Measurements from ENCODE around the gene FFAR3. TPM values are rescaled to one million over a fixed set of nuclear protein-coding genes. Genes with fewer than 3 reads are reported as not detected.
"Not testable (repeated sequence)": the region's sequence is repeated elsewhere in the genome, so short reads cannot be mapped to it uniquely, and the experiment has no call there.

FFAR3 gene
- polyA plus RNA-seq, 1 donor, result 0.79 TPM

- whole genome bisulfite sequencing (ENCODE audit: insufficient coverage, low lambda C conversion rate), result no CpG with 5 or more reads among the region's 14 CpGs
- H3K27me3 ChIP-seq (ENCODE audit: control insufficient read depth, insufficient read depth, low read length), result peaks cover 4% of the 10 kb centered on the region
These were observed 4.2 kb downstream of the FFAR3 start for GRCh38 chr19:35362261-35363000.

GRCh38 chr19:35363001-35363590 is 4.8 kb downstream of the FFAR3 start:
- Histone ChIP-seq H3K9me3 (ENCODE audit: control insufficient read depth, low read depth, low read length) (no peaks in the 10 kb centered on the region), H3K27me3 (ENCODE audit: control insufficient read depth, insufficient read depth, low read length) (peaks cover 4% of the 10 kb centered on the region), H3K36me3 (ENCODE audit: control insufficient read depth, insufficient read depth, low read length) (no peaks in the 10 kb centered on the region), H3K27ac (ENCODE audit: low read length) (no peak overlapping the region), H3K4me3 (ENCODE audit: low read length) (no peak overlapping the region), H3K4me1 (ENCODE audit: control insufficient read depth, insufficient read depth, low read length) (no peaks in the 10 kb centered on the region)
- DNase-seq, result no peak
- no CpG with 5 or more reads among the region's 11 CpGs for WGBS (ENCODE audit: insufficient coverage, low lambda C conversion rate)

More at GRCh38 chr19:35362261-35363000, 4.2 kb downstream of the FFAR3 start:
- no peaks in the 10 kb centered on the region for H3K9me3 ChIP-seq (ENCODE audit: control insufficient read depth, low read depth, low read length)
- no peak overlapping the region for H3K27ac ChIP-seq (ENCODE audit: low read length)
- H3K4me1 ChIP-seq (ENCODE audit: control insufficient read depth, insufficient read depth, low read length), result no peaks in the 10 kb centered on the region
- no peak for DNase-seq
- H3K4me3 ChIP-seq (ENCODE audit: low read length), result no peak overlapping the region
- H3K36me3 ChIP-seq (ENCODE audit: control insufficient read depth, insufficient read depth, low read length), result no peaks in the 10 kb centered on the region

DNA sequence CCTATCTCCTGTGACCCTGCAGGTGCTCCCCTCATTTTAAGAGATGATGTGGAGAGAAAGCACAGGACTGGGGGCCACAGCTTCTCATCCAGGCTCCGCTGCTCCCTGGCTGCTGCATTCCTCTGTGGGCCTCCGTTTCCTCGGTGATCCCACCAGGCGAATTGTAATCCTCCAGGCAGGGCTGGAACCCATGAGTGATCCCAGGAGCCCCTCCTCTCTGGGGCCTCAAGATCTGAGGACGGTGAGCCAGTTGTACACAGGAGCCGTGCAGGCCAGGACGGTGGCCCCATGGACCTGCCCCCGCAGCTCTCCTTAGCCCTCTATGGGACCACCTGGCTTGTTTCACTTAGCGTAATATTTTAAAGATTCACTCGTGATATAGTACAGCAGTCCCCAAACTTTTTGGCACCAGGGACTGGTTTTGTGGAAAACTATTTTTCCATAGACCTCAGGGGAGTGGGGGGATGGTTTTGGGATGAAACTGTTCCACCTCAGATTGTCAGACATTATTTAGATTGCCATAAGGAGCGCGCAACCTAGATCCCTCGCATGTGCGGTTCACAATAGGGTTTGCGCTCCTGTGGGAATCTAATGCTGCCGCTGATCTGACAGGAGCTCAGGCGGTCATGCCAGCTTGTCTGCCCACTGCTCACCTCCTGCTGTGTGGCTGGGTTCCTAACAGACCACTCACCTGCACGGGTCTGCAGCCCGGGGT is 5.6 kb downstream of the FFAR3 start:
- Histone ChIP-seq H3K27ac (ENCODE audit: low read length) (no peak overlapping the region), H3K4me1 (ENCODE audit: control insufficient read depth, insufficient read depth, low read length) (no peaks in the 10 kb centered on the region), H3K4me3 (ENCODE audit: low read length) (no peak overlapping the region), H3K9me3 (ENCODE audit: control insufficient read depth, low read depth, low read length) (no peaks in the 10 kb centered on the region), H3K36me3 (ENCODE audit: control insufficient read depth, insufficient read depth, low read length) (no peaks in the 10 kb centered on the region), H3K27me3 (ENCODE audit: control insufficient read depth, insufficient read depth, low read length) (peaks cover 4% of the 10 kb centered on the region)
- no peak for DNase-seq
- WGBS (ENCODE audit: insufficient coverage, low lambda C conversion rate), result no CpG with 5 or more reads among the region's 19 CpGs

DNA sequence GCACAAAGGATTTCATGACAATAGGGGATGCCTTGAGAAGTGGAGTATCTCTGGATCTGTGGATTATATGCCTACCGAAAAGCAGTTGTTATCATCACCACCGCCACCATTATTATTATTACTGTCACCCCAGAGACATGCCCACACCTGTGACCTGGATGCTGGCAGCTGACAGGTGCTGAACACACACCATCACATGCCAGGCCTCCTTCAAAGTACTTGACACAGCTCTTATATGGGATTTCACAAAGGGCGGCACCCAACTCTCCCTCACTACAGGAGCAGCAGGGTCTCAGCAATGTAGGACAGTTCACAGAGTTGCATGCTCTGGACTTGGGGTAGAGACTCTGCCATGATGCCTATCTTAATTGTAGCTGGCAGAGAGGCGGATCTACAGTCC is 7.0 kb downstream of the FFAR3 start:
- Histone ChIP-seq H3K4me1 (ENCODE audit: control insufficient read depth, insufficient read depth, low read length) (no peaks in the 10 kb centered on the region), H3K36me3 (ENCODE audit: control insufficient read depth, insufficient read depth, low read length) (no peaks in the 10 kb centered on the region), H3K9me3 (ENCODE audit: control insufficient read depth, low read depth, low read length) (no peaks in the 10 kb centered on the region), H3K27me3 (ENCODE audit: control insufficient read depth, insufficient read depth, low read length) (peaks cover 4% of the 10 kb centered on the region), H3K27ac (ENCODE audit: low read length) (no peak overlapping the region), H3K4me3 (ENCODE audit: low read length) (no peak overlapping the region)
- no CpG with 5 or more reads among the region's 4 CpGs for WGBS (ENCODE audit: insufficient coverage, low lambda C conversion rate)
- no peak for DNase-seq

GRCh38 chr19:35368378-35368777 is 10.1 kb downstream of the FFAR3 start:
- H3K4me1 ChIP-seq (ENCODE audit: control insufficient read depth, insufficient read depth, low read length), result no peaks in the 10 kb centered on the region
- WGBS (ENCODE audit: insufficient coverage, low lambda C conversion rate), result 88% methylated on average over 1 of the region's 1 CpG
- DNase-seq, result no peak
- H3K27me3 ChIP-seq (ENCODE audit: control insufficient read depth, insufficient read depth, low read length), result no peaks in the 10 kb centered on the region
- no peaks in the 10 kb centered on the region for H3K36me3 ChIP-seq (ENCODE audit: control insufficient read depth, insufficient read depth, low read length)
- H3K9me3 ChIP-seq (ENCODE audit: control insufficient read depth, low read depth, low read length), result no peaks in the 10 kb centered on the region
- no peak overlapping the region for H3K27ac ChIP-seq (ENCODE audit: low read length)
- no peak overlapping the region for H3K4me3 ChIP-seq (ENCODE audit: low read length)

DNA sequence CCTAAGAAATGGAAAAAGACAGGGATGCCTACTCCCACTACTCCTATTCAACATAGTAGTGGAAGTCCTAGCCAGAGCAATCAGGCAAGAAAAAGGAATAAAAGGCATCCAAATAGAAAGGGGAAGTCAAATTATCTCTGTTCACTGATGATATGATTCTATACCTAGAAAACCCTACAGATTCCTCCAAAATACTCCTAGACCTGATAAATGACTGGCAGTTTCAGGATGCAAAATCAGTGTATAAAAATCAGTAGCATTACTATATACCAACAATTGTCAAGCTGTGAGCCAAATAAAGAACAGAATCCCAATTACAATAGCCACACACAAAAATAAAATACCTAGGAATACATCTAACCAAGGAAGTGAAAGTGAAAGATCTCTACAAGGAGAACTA is 11.3 kb downstream of the FFAR3 start:
- no peaks in the 10 kb centered on the region for H3K9me3 ChIP-seq (ENCODE audit: control insufficient read depth, low read depth, low read length)
- DNase-seq, result no peak
- H3K27me3 ChIP-seq (ENCODE audit: control insufficient read depth, insufficient read depth, low read length), result no peaks in the 10 kb centered on the region
- no peak overlapping the region for H3K4me3 ChIP-seq (ENCODE audit: low read length)
- H3K4me1 ChIP-seq (ENCODE audit: control insufficient read depth, insufficient read depth, low read length), result no peaks in the 10 kb centered on the region
- no peaks in the 10 kb centered on the region for H3K36me3 ChIP-seq (ENCODE audit: control insufficient read depth, insufficient read depth, low read length)
- no peak overlapping the region for H3K27ac ChIP-seq (ENCODE audit: low read length)

DNA sequence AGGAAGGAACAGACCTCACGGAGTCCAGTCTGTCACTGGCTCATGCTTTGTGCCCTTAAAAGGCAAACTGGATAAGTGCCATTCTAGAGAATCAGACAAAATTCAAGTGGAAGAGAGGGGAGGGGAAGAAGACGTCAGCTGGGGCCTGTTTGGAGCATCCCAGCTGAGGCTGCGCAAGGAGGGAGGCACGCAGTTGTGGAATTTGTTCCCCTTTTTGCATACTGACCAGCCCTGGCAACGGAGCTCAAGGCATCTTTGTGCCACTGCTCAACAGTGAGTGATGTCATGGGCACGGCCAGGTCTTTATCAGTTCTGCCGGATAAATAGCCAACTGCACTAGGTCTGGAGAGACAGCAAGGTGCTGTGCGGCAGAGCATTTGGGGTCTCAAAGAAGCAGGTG is 12.5 kb downstream of the FFAR3 start, which contains the start of gene GPR42:
GPR42 (plus strand) TSS at position 347 of the 400 bp plus-strand sequence. CDS start 292 bp downstream, outside the sequence.
- no CpG with 5 or more reads among the region's 8 CpGs for WGBS (ENCODE audit: insufficient coverage, low lambda C conversion rate)

DNA sequence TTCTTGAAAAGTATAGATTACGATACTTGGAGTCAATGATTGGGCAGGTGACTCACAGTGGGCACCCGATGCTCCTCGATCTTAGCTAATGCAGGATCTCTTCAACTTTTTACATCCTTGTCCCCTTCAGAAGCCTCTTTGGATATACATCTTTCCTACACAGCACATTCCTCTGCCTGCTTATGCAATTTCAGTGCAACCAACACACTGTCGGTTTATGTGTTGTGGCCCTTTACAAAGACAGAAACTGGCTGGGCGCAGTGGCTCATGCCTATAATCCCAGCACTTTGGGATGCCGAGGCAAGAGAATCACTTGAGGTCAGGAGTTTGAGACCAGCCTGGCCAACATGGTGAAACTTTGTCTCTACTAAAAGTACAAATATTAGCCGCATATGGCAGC is 15.2 kb downstream of the FFAR3 start:
- no peak overlapping the region for H3K4me3 ChIP-seq (ENCODE audit: low read length)
- H3K4me1 ChIP-seq (ENCODE audit: control insufficient read depth, insufficient read depth, low read length), result no peaks in the 10 kb centered on the region
- WGBS (ENCODE audit: insufficient coverage, low lambda C conversion rate), result no CpG with 5 or more reads among the region's 7 CpGs
- H3K27me3 ChIP-seq (ENCODE audit: control insufficient read depth, insufficient read depth, low read length), result no peaks in the 10 kb centered on the region
- H3K27ac ChIP-seq (ENCODE audit: low read length), result no peak overlapping the region
- no peaks in the 10 kb centered on the region for H3K36me3 ChIP-seq (ENCODE audit: control insufficient read depth, insufficient read depth, low read length)
- DNase-seq, result no peak
- no peaks in the 10 kb centered on the region for H3K9me3 ChIP-seq (ENCODE audit: control insufficient read depth, low read depth, low read length)

More for the DNA sequence above, 12.5 kb downstream of the FFAR3 start, which contains the start of gene GPR42:
- DNase-seq, result no peak
- H3K27me3 ChIP-seq (ENCODE audit: control insufficient read depth, insufficient read depth, low read length), result no peaks in the 10 kb centered on the region
- H3K4me1 ChIP-seq (ENCODE audit: control insufficient read depth, insufficient read depth, low read length), result no peaks in the 10 kb centered on the region
- H3K4me3 ChIP-seq (ENCODE audit: low read length), result no peak within 1 kb of the TSS
- no peaks in the 10 kb centered on the region for H3K9me3 ChIP-seq (ENCODE audit: control insufficient read depth, low read depth, low read length)
- H3K36me3 ChIP-seq (ENCODE audit: control insufficient read depth, insufficient read depth, low read length), result no peaks in the 10 kb centered on the region
- no peak within 1 kb of the TSS for H3K27ac ChIP-seq (ENCODE audit: low read length)

- not testable (repeated sequence) for H3K36me3 ChIP-seq (ENCODE audit: control insufficient read depth, insufficient read depth, low read length); H3K9me3 ChIP-seq (ENCODE audit: control insufficient read depth, low read depth, low read length); H3K27ac ChIP-seq (ENCODE audit: low read length); H3K4me1 ChIP-seq (ENCODE audit: control insufficient read depth, insufficient read depth, low read length); H3K27me3 ChIP-seq (ENCODE audit: control insufficient read depth, insufficient read depth, low read length); H3K4me3 ChIP-seq (ENCODE audit: low read length); DNase-seq
These were observed 15.8 kb downstream of the FFAR3 start for GRCh38 chr19:35374031-35374430.

- Histone ChIP-seq H3K36me3 (ENCODE audit: control insufficient read depth, insufficient read depth, low read length) (no peaks in the 10 kb centered on the region), H3K27ac (ENCODE audit: low read length) (no peak overlapping the region), H3K9me3 (ENCODE audit: control insufficient read depth, low read depth, low read length) (no peaks in the 10 kb centered on the region), H3K4me1 (ENCODE audit: control insufficient read depth, insufficient read depth, low read length) (peaks cover 7% of the 10 kb centered on the region), H3K4me3 (ENCODE audit: low read length) (no peak overlapping the region), H3K27me3 (ENCODE audit: control insufficient read depth, insufficient read depth, low read length) (no peaks in the 10 kb centered on the region)
- no peak for DNase-seq
- WGBS (ENCODE audit: insufficient coverage, low lambda C conversion rate), result 98% methylated on average over 7 of the region's 12 CpGs
These were observed 17.4 kb downstream of the FFAR3 start for GRCh38 chr19:35375505-35376307.
